ENCODE results near the gene GALNT17.

GRCh38 chr7:71251706-71252105 lies 119.8 kb downstream of the GALNT17 start:
- TF ChIP-seq POLR2A (IDR thresholded peaks at IDR 0.05; ENCODE audit: low read depth, low read length) = no peak
- no peak for TF ChIP-seq POLR2AphosphoS5 (IDR thresholded peaks at IDR 0.05; ENCODE audit: low read depth, low read length)

Data from GM12892 (cell line).